ENCODE measurements around the gene SLC35A5. TPM values are rescaled to one million over a fixed set of nuclear protein-coding genes. Genes with fewer than 3 reads are reported as not detected.

Gene SLC35A5
- total and polyA plus RNA-seq, 2 donors (not counting 1 experiment from before 2014, with no cell fraction given) = 35.3 to 70.4 TPM

- Histone ChIP-seq H3K4me2 (ENCODE audit: extremely low read depth, insufficient read depth, low read length) (no peak overlapping the region), H2AFZ (ENCODE audit: low read length) (no peak overlapping the region), H4K20me1 (ENCODE audit: control insufficient read depth, extremely low read depth, insufficient read depth, low read length) (no peaks in the 10 kb centered on the region), H3K36me3 (ENCODE audit: control insufficient read depth, insufficient read depth, low read length) (no peaks in the 10 kb centered on the region), H3K9ac (ENCODE audit: insufficient read depth, low read length) (no peak overlapping the region), H3K27me3 (ENCODE audit: control insufficient read depth, insufficient read depth, low read length) (no peaks in the 10 kb centered on the region), H3K4me1 (ENCODE audit: control insufficient read depth, extremely low read depth, insufficient read depth, low read length) (no peaks in the 10 kb centered on the region), H3K79me2 (ENCODE audit: control insufficient read depth, insufficient read depth, low read length) (no peaks in the 10 kb centered on the region), H3K4me3 (replicated peaks in 1 of 4; ENCODE audit: control extremely low read depth in 1 of 4, insufficient read depth in 1 of 4, low read depth in 3 of 4, low read length in 4 of 4) (no peak overlapping the region), H3K27ac (ENCODE audit: insufficient read depth, low read length) (no peak overlapping the region), H3K9me3 (ENCODE audit: control insufficient read depth, insufficient read depth, low read depth, low read length) (no peaks in the 10 kb centered on the region)
- DNase-seq (ENCODE audit: low read depth in 2 of 2) = peak; percentile 70 to 88
- TF ChIP-seq EZH2 (IDR thresholded peaks at IDR 0.05; ENCODE audit: low read length, missing control alignments) (no peak), CTCF (conservative IDR thresholded peaks at IDR 0.05 in 1 of 2, IDR thresholded peaks at IDR 0.05 in 1 of 2; ENCODE audit: low read depth in 1 of 2, low read length in 2 of 2) (peak; percentile 67 to 69)
Measured at GRCh38 chr3:112582244-112582874, 20.5 kb downstream of the SLC35A5 start.

GRCh38 chr3:112583105-112583504 lies 21.3 kb downstream of the SLC35A5 start:
- Histone ChIP-seq H3K36me3 (ENCODE audit: control insufficient read depth, insufficient read depth, low read length) (no peaks in the 10 kb centered on the region), H3K27me3 (ENCODE audit: control insufficient read depth, insufficient read depth, low read length) (no peaks in the 10 kb centered on the region), H3K79me2 (ENCODE audit: control insufficient read depth, insufficient read depth, low read length) (no peaks in the 10 kb centered on the region), H3K4me3 (replicated peaks in 1 of 4; ENCODE audit: control extremely low read depth in 1 of 4, insufficient read depth in 1 of 4, low read depth in 3 of 4, low read length in 4 of 4) (no peak overlapping the region), H3K9ac (ENCODE audit: insufficient read depth, low read length) (no peak overlapping the region), H3K9me3 (ENCODE audit: control insufficient read depth, insufficient read depth, low read depth, low read length) (no peaks in the 10 kb centered on the region), H2AFZ (ENCODE audit: low read length) (no peak overlapping the region), H3K27ac (ENCODE audit: insufficient read depth, low read length) (no peak overlapping the region), H3K4me2 (ENCODE audit: extremely low read depth, insufficient read depth, low read length) (no peak overlapping the region), H4K20me1 (ENCODE audit: control insufficient read depth, extremely low read depth, insufficient read depth, low read length) (no peaks in the 10 kb centered on the region), H3K4me1 (ENCODE audit: control insufficient read depth, extremely low read depth, insufficient read depth, low read length) (no peaks in the 10 kb centered on the region)
- DNase-seq (ENCODE audit: low read depth in 2 of 2) = no peak
- TF ChIP-seq CTCF (conservative IDR thresholded peaks at IDR 0.05 in 1 of 2, IDR thresholded peaks at IDR 0.05 in 1 of 2; ENCODE audit: low read depth in 1 of 2, low read length in 2 of 2) (no peak), EZH2 (IDR thresholded peaks at IDR 0.05; ENCODE audit: low read length, missing control alignments) (no peak)

GRCh38 chr3:112585782-112586181 lies 23.9 kb downstream of the SLC35A5 start:
- no peak for DNase-seq (ENCODE audit: low read depth in 2 of 2)
- Histone ChIP-seq H3K79me2 (ENCODE audit: control insufficient read depth, insufficient read depth, low read length) (no peaks in the 10 kb centered on the region), H3K36me3 (ENCODE audit: control insufficient read depth, insufficient read depth, low read length) (no peaks in the 10 kb centered on the region), H2AFZ (ENCODE audit: low read length) (no peak overlapping the region), H3K27me3 (ENCODE audit: control insufficient read depth, insufficient read depth, low read length) (no peaks in the 10 kb centered on the region), H3K4me3 (replicated peaks in 1 of 4; ENCODE audit: control extremely low read depth in 1 of 4, insufficient read depth in 1 of 4, low read depth in 3 of 4, low read length in 4 of 4) (no peak overlapping the region), H3K9me3 (ENCODE audit: control insufficient read depth, insufficient read depth, low read depth, low read length) (no peaks in the 10 kb centered on the region), H3K4me1 (ENCODE audit: control insufficient read depth, extremely low read depth, insufficient read depth, low read length) (no peaks in the 10 kb centered on the region), H3K9ac (ENCODE audit: insufficient read depth, low read length) (no peak overlapping the region), H3K4me2 (ENCODE audit: extremely low read depth, insufficient read depth, low read length) (no peak overlapping the region), H4K20me1 (ENCODE audit: control insufficient read depth, extremely low read depth, insufficient read depth, low read length) (no peaks in the 10 kb centered on the region), H3K27ac (ENCODE audit: insufficient read depth, low read length) (no peak overlapping the region)
- TF ChIP-seq EZH2 (IDR thresholded peaks at IDR 0.05; ENCODE audit: low read length, missing control alignments) (no peak), CTCF (conservative IDR thresholded peaks at IDR 0.05 in 1 of 2, IDR thresholded peaks at IDR 0.05 in 1 of 2; ENCODE audit: low read depth in 1 of 2, low read length in 2 of 2) (no peak)

Data from fibroblast of lung (primary cell).